Subcutaneous adipose tissue (tissue), 4 donors: ENCODE results near the gene PROX2. TPM values are rescaled to one million over a fixed set of nuclear protein-coding genes. Genes with fewer than 3 reads are reported as not detected.

Experiments used
- CTCF ChIP-seq: fragments of 450-650 bp; IDR thresholded peaks from one replicate; pipeline ENCODE4 v1.5.1; 2016; ENCODE audit warnings: low read depth, mild to moderate bottlenecking, control low read depth, antibody characterized with exemption, moderate library complexity
- total RNA-seq, 4 donors: library from RNA; depleted of rRNA; stranded (reverse); fragments of >200 nt; gene quantifications; one replicate each; pipeline ENCODE4 v1.1.0, GENCODE V29; 2016

Gene PROX2
- not detected for total RNA-seq

GRCh38 chr14:74875941-74876913 lies at the start of gene PROX2:
Gene PROX2, minus strand, starts transcription at chr14:74876145. Its CDS starts 12,311 bp downstream, at chr14:74863834.
- no peak for TF ChIP-seq CTCF

- no peak for TF ChIP-seq CTCF
These were observed 48.1 kb upstream of the PROX2 start for GRCh38 chr14:74924061-74924460.

GRCh38 chr14:74922752-74923401 lies 46.9 kb upstream of the PROX2 start, which contains the start of gene RPS6KL1:
Gene RPS6KL1, minus strand, starts transcription at chr14:74923260. Its CDS starts 1,719 bp downstream, at chr14:74921541.
- no peak for TF ChIP-seq CTCF

- no peak for TF ChIP-seq CTCF
These were observed 46.2 kb upstream of the PROX2 start for GRCh38 chr14:74921987-74922751.

- no peak for TF ChIP-seq CTCF
These were observed 45.2 kb upstream of the PROX2 start for GRCh38 chr14:74921053-74921620.

- TF ChIP-seq CTCF: no peak
These were observed 44.3 kb upstream of the PROX2 start for GRCh38 chr14:74920281-74920680.
